Stimulated activated CD4-positive, alpha-beta T cell treated with anti-CD3 and anti-CD28 coated beads, TNF-alpha, amount 100 ng/mL, for 1 hour (primary cell): ENCODE measurements around the gene FNDC5.

Source experiments
- DNase-seq, 3 donors: peaks; one replicate each; pipeline ENCODE4 v3.0.0-alpha.2; 2020; ENCODE audit warnings: low read depth in 3 of 3, low spot score in 1 of 3

Gene FNDC5

DNA sequence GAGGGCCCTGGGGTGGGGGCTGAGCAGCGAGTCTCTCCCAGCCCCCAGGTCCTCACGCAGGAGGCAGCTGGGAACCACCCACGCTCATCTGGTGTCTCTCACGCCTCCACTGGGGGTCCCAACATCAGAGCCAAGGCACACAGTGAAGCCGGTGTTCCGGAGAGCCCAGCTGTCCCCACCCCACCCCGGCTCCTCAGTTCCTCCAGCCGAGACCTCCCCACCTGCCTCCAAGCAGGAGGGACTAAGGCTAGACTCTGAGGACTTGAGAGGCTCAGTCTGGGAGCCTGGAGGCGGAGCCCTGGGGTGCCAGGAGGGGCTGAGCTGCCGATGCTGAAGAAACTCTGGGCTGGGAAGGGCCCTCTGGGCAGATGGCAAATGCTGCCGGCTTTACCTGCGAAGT is 14.0 kb upstream of the FNDC5 start:
- no peak for DNase-seq

- no peak for DNase-seq
Measured at GRCh38 chr1:32884032-32884372, 13.3 kb upstream of the FNDC5 start.

GRCh38 chr1:32883338-32884031 is 12.8 kb upstream of the FNDC5 start:
- no peak for DNase-seq

GRCh38 chr1:32881871-32882850 is 11.4 kb upstream of the FNDC5 start:
- no peak for DNase-seq

GRCh38 chr1:32881291-32881690 is 10.6 kb upstream of the FNDC5 start:
- DNase-seq, result no peak

- DNase-seq, result no peak
Measured at GRCh38 chr1:32878637-32879041, 7.9 kb upstream of the FNDC5 start.

DNA sequence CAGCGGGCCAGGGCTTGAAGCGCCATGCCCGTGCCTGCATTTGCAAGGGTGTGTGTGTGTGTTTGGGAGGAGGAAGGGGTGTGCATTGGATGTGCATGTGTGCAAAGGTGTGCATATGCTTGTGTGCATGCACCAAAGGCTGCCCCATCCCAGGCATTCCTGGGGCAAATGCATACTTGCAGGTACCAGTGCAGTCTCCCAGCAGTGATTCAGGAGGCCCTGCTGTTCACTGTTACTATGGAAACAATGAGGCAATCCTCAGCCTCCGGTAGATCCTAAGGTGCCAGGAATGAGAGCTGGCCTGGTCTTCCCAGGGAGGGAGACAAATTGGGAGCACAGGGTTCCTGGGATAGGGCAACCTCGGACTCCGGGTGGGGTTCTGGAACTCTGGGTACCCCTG is 7.5 kb upstream of the FNDC5 start:
- DNase-seq, result no peak

DNA sequence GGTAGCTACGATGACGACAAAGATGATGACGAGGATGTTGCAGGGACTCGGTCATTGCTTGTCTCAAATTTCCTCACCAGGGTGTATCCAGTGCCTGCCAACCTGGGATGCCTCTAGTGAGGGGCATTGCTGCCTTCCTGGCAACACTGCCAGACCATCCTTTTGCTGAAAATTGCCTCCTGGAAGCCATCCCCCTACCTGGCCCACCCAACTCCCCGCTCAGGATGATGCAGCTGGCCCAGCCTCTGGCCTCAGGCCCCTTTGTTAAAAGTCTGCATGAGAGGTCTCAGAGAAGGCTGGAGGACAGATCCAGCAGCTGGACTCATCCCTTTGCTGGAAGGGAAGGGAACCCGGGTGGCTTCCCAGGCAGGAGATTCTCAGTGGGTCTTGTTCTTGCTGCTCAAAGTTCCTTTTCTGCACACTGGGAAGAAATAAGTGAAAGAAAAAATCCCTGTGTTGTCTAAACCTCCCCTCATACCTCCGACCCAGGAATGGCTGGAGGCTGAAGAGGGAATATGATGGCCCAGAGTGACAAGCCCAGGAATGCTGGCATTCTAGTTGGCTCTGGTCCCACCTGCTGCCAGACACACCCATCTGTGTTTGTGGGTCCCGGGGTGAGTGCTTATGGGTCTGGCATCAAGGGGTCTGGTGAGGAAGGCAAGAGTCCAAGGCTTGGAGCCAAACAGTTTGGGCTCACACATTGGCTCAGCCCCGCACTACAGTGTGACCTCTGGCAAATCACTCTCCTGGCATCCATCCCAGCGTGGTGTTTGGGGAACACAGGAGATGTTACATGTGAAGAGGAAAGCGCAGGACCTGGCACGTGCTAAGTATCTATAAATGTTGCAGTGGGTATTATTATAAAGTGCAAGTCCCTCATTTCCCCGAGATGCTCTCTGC is 6.7 kb upstream of the FNDC5 start:
- DNase-seq, result no peak

- DNase-seq, result peak in 1 of 3 donors; percentile 15
Measured at GRCh38 chr1:32876341-32877210, 5.9 kb upstream of the FNDC5 start.

GRCh38 chr1:32874860-32875752 is 4.4 kb upstream of the FNDC5 start:
- DNase-seq, result no peak

DNA sequence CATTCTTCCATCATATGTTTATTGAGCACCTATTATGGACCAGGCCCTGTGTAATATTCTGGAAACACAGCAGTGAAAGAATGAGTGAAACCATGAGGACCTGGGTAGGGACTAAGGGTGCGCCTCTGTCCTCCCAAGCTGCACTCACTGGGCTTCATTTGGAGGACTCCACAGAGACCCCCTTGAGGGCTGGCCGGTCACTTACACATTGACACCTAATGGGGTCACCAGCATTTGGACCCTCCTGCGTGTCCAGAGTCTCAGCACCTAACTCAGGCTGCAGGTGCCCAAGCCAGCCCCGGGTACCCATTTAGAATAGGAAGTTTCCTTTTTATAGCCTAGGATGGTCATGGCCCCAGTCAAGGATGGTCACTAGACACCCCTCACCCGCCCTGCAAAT is 2.8 kb upstream of the FNDC5 start:
- DNase-seq, result no peak

- no peak for DNase-seq
Measured at GRCh38 chr1:32872192-32872460, 1.4 kb upstream of the FNDC5 start.

GRCh38 chr1:32871364-32872191 is 866 bp upstream of the FNDC5 start:
- DNase-seq, result no peak

DNA sequence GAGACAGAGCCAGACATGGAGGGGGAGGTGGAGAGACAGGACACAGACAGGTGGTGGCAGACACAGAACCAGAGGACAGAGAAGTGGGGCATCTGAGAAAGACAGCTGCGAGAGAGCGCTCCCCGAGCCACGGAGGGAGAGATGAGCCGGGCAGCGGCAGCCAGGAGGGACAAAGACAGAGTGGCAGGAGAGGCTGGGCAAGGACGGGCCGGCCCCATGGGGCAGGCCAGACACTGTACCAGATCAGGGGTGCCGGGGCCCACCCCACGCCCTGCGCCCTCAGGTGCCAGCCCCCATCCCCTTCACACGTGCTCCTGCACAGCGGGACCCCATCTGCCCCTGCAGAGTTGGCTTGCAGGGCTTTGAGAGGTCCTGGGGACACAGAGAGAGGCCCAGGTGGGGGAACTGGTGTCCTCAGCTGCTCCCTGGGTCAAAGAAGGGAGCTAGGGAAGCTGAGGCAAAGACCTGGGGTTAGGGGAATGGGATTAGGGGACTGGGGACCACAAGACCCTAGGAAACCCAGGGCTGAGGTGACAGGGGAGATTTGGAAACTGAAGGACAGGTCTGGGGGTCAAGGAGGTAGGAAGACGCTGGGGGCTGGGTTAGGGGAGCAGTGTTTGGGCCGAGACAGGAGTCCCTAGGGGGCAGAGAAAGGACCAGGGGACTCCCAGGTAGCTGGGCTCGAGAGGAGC is 643 bp downstream of the FNDC5 start:
- DNase-seq, result no peak

DNA sequence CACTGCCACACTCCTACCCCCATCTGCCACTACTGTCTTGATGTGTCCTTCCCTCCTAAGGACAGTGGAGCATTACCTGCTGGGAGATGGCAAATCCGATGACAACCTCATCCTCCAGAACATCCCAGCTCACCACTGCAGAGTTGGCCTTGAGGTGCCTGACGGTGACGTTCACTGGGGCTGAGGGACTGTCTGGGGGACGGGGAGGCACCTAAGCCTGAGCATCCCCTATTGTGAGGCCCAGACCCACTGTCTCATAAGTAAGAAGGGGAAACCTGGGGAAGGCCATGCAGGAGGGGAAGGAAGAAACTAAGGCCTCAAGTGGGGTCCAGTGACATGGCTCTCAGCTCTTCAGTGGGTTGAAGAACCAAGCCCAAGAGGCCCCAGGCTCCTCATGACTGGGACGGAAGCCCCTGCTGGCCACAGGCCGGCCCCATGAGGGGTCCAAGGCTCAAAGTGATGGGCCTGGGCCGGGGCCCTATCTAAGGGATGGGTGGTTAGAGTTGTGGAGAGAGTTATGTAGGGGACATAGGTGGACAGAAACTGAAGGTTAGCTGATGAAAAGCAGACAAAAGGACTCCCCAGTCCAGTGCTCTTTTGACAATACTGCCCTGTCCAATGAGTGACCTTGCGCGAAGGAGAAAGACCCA is 1.8 kb downstream of the FNDC5 start:
- no peak for DNase-seq

- DNase-seq, result no peak
Measured at GRCh38 chr1:32868085-32868484, 2.6 kb downstream of the FNDC5 start.

GRCh38 chr1:32867671-32868070 is 3.0 kb downstream of the FNDC5 start:
- no peak for DNase-seq

DNA sequence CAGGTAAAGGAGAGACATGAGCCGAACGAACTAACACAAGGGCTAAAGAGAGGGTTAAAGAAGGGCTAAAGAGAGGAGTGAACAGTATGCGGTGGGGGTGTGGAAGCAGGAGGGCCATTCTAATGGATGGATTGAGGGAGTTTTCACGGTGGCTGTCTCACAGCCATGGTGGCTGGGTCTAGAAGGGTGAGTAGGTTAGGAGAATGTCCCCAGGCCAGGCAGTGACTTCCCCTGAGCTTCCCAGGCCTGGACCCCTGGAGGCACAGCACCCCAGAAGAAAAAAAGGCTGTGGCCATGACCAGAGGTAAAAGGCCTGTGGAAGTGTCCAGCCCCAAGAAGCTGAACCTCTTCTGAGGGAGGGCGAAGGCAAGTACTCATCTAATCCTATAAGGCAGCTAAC is 3.6 kb downstream of the FNDC5 start:
- DNase-seq, result no peak
